Activated gamma-delta T cell treated with anti-CD3 and anti-CD28 coated beads, Interleukin-2, amount 50 U/mL, for 16 hours (primary cell): ENCODE measurements around the gene CRHBP.

Source experiments
- DNase-seq: peaks from one replicate; pipeline ENCODE4 v3.0.0-alpha.2; 2020; ENCODE audit warnings: low read depth

The CRHBP gene

GRCh38 chr5:77015938-77016569 lies 63.2 kb downstream of the CRHBP start:
- DNase-seq, result no peak

GRCh38 chr5:77016962-77017361 lies 64.1 kb downstream of the CRHBP start:
- no peak for DNase-seq

DNA sequence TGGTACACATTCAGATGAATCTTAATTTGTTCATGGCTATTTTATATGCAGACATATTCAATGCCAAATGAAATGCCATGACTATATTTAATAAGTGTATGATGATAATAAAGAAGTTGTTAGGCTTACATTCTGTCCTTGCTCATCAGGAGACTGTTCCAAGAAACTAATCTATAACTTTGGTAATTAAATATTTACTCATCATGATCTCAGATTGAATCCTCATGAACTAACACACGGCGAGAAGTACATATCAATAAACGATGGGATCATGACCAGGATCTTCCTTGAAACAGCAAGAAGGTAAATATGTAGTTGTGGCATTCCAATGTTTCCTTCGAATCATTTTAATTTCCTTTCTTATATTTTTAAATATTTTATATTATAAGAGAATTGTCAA lies 64.8 kb downstream of the CRHBP start:
- no peak for DNase-seq
